HepG2 (cell line): ENCODE results near the gene PHB1. TPM values are rescaled to one million over a fixed set of nuclear protein-coding genes. Genes with fewer than 3 reads are reported as not detected.

Source experiments
- ATAC-seq: fragments of 200-7000 bp; cut with Tn5 transposase; 3 replicates; pipeline ENCODE4 v1.9.1; 2020; ENCODE audit warnings: mild to moderate bottlenecking, moderate library complexity
- BruUV-seq: library from RNA; stranded (reverse); fragments of 400-500 nt; replicated peaks from 2 replicates; lab custom pipeline; 2021; lab: Mats Ljungman, UMichigan
- CTCF ChIA-PET: fragments of 300-600 bp; formaldehyde crosslinking; extraction: SDS; loops from one replicate; lab custom pipeline; 2021; ENCODE audit warnings: low total read pairs, inconsistent platforms, low intra/inter-chr PET ratio; lab: Yijun Ruan, JAX
- POLR2A ChIA-PET: fragments of 350-600 bp; sonication (Branson Sonifier 250); formaldehyde crosslinking; loops from one replicate; lab custom pipeline; 2020; ENCODE audit warnings: antibody characterized with exemption, inconsistent platforms; lab: Yijun Ruan, JAX
- DNase-seq: peaks from one replicate; pipeline ENCODE4 v3.0.0-alpha.2; 2015; ENCODE audit warnings: low spot score
- FAIRE-seq: peaks from 3 replicates; lab custom pipeline; 2011; peaks lifted over from hg19 to GRCh38; lab: Jason Lieb, UNC
- H2AFZ ChIP-seq: one replicate; pipeline ENCODE4 v1.6.1; 2011; ENCODE audit warnings: low read length, inconsistent platforms
- H3K27ac ChIP-seq: fragments of 300-600 bp; 3 replicates; pipeline ENCODE4 v1.8.0; 2011; ENCODE audit warnings: mixed run types, mild to moderate bottlenecking, mixed read lengths, low read length, inconsistent platforms; ENCODE audit not compliant: insufficient read depth; ENCODE audit errors: extremely low read length
- H3K27me3 ChIP-seq, 2 experiments: fragments of 200-600 bp in 1 of 2; 2 replicates in 1 of 2; 3 replicates in 1 of 2; pipeline versions ENCODE4 v1.6.0 to v1.8.0; 2011; ENCODE audit warnings: low read length in 2 of 2, mild to moderate bottlenecking in 2 of 2, moderate library complexity in 2 of 2, inconsistent platforms in 1 of 2; ENCODE audit not compliant: insufficient read depth in 2 of 2, control insufficient read depth in 1 of 2
- H3K36me3 ChIP-seq, 2 experiments: fragments of 200-600 bp in 1 of 2; replicated peaks in 1 of 2; 2 replicates in 1 of 2; 3 replicates in 1 of 2; pipeline versions ENCODE4 v1.5.1 to v1.8.0; 2011; ENCODE audit warnings: low read length in 2 of 2, inconsistent platforms in 1 of 2; ENCODE audit not compliant: insufficient read depth in 2 of 2, control insufficient read depth in 1 of 2
- H3K4me1 ChIP-seq: 2 replicates; pipeline ENCODE4 v1.5.1; 2012; ENCODE audit warnings: low read length, inconsistent platforms; ENCODE audit not compliant: insufficient read depth
- H3K4me2 ChIP-seq: 2 replicates; pipeline ENCODE4 v1.6.0; 2011; ENCODE audit warnings: low read depth, low read length, inconsistent platforms
- H3K4me3 ChIP-seq, 3 experiments: fragments of 200-600 bp in 1 of 3; sonication (generic), shearing (Covaris generic) in 1 of 3; replicated peaks in 1 of 3; 2 replicates each; pipeline ENCODE4 v1.5.1; 2011 to 2016; ENCODE audit warnings: low read length in 3 of 3, inconsistent platforms in 2 of 3, low read depth in 2 of 3, mild to moderate bottlenecking in 2 of 3, control low read depth in 1 of 3, mixed read lengths in 1 of 3; ENCODE audit not compliant: insufficient read depth in 1 of 3
- H3K79me2 ChIP-seq: one replicate; pipeline ENCODE4 v1.6.1; 2011; ENCODE audit warnings: low read length, inconsistent platforms; ENCODE audit not compliant: insufficient read depth
- H3K9ac ChIP-seq: 2 replicates; pipeline ENCODE4 v1.6.0; 2011; ENCODE audit warnings: mild to moderate bottlenecking, low read depth, low read length, inconsistent platforms; ENCODE audit not compliant: insufficient read depth
- H3K9me3 ChIP-seq: 2 replicates; pipeline ENCODE4 v1.5.1; 2012; ENCODE audit warnings: mild to moderate bottlenecking, low read length
- H4K20me1 ChIP-seq: 2 replicates; pipeline ENCODE4 v1.6.0; 2011; ENCODE audit warnings: inconsistent platforms, mild to moderate bottlenecking, low read length, moderate library complexity; ENCODE audit not compliant: insufficient read depth
- GZF1 ChIP-seq: sonication (generic); formaldehyde crosslinking; IDR thresholded peaks from 2 replicates; pipeline ENCODE4 v1.5.1; 2020; ENCODE audit warnings: mild to moderate bottlenecking, missing genetic modification reagents
- KAT8 ChIP-seq: IDR thresholded peaks from 2 replicates; pipeline ENCODE4 v1.6.1; 2016; ENCODE audit warnings: missing genetic modification reagents, missing compliant biosample characterization
- THAP11 ChIP-seq: IDR thresholded peaks from 2 replicates; pipeline ENCODE4 v1.6.1; 2016; ENCODE audit warnings: missing biosample characterization, missing genetic modification reagents
- ZNF142 ChIP-seq: sonication (generic); formaldehyde crosslinking; IDR thresholded peaks from 2 replicates; pipeline ENCODE4 v1.4.0; 2020; ENCODE audit warnings: missing genetic modification reagents
- ZNF235 ChIP-seq: sonication (generic); formaldehyde crosslinking; IDR thresholded peaks from 2 replicates; pipeline ENCODE4 v1.8.1; 2023; ENCODE audit warnings: mild to moderate bottlenecking, missing genetic modification reagents, borderline replicate concordance
- ZNF816 ChIP-seq: sonication (generic); formaldehyde crosslinking; IDR thresholded peaks from 2 replicates; pipeline ENCODE4 v1.8.0; 2022; ENCODE audit warnings: missing genetic modification reagents, mild to moderate bottlenecking, borderline replicate concordance
- WGBS: methylation state at CpG from one replicate; pipeline ENCODE4 v1.1.6; 2017; ENCODE audit warnings: low lambda C conversion rate; 5-methylcytosine and 5-hydroxymethylcytosine counted together
- in situ Hi-C: cut with HindIII; loops from 2 replicates; pipeline ENCODE4 v1.10.0; 2017; ENCODE audit warnings: low pct_unique_long_range_greater_than_20kb; ENCODE audit not compliant: extremely low pct_ligation_motif_present
- intact Hi-C: fragments of 100-400 bp; cut with micrococcal nuclease; formaldehyde crosslinking; loops from one replicate; pipeline ENCODE4 v1.10.0; 2022; ENCODE audit not compliant: unreplicated experiment
- polyA plus RNA-seq, 8 experiments: library from polyadenylated mRNA; depleted of rRNA in 3 of 8; stranded (reverse) in 7 of 8; unstranded in 1 of 8; fragments of >200 nt; fragmentation: Illumina TruSeq in 4 of 8; extraction: Trizol in 4 of 8; gene quantifications; 2 replicates each; pipeline versions ENCODE4 v1.2.1 to v1.2.3, GENCODE V29; 2011 to 2016; ENCODE audit warnings: low read depth in 4 of 8, missing spikeins in 1 of 8, mixed read lengths in 1 of 8; ENCODE audit not compliant: insufficient read depth in 1 of 8
- total RNA-seq, 5 experiments: library from RNA; depleted of rRNA; stranded (reverse); fragments of >200 nt; fragmentation: Illumina TruSeq; extraction: Trizol; gene quantifications; 2 replicates each; pipeline ENCODE4 v1.2.3, GENCODE V29; 2016; ENCODE audit warnings: low read depth in 1 of 5
- TF ChIP-seq, protein P1 (sequence below): sonication (generic); formaldehyde crosslinking; IDR thresholded peaks from 2 replicates; pipeline ENCODE4 v1.5.0; 2020; ENCODE audit warnings: mild to moderate bottlenecking, low read depth, missing genetic modification reagents, borderline replicate concordance
- TF ChIP-seq, protein P2 (sequence below): sonication (generic); formaldehyde crosslinking; IDR thresholded peaks from 2 replicates; pipeline ENCODE4 v1.8.0; 2022; ENCODE audit warnings: low read depth, missing genetic modification reagents
- TF ChIP-seq, protein P3 (sequence below): sonication (generic); formaldehyde crosslinking; IDR thresholded peaks from 2 replicates; pipeline ENCODE4 v1.4.0; 2020; ENCODE audit warnings: missing genetic modification reagents

The PHB1 gene
- total and polyA plus RNA-seq, 2 of the 13 experiments (the other 11 are each of a cell fraction or from before 2014, with no cell fraction given) = 515 to 688 TPM

DNA sequence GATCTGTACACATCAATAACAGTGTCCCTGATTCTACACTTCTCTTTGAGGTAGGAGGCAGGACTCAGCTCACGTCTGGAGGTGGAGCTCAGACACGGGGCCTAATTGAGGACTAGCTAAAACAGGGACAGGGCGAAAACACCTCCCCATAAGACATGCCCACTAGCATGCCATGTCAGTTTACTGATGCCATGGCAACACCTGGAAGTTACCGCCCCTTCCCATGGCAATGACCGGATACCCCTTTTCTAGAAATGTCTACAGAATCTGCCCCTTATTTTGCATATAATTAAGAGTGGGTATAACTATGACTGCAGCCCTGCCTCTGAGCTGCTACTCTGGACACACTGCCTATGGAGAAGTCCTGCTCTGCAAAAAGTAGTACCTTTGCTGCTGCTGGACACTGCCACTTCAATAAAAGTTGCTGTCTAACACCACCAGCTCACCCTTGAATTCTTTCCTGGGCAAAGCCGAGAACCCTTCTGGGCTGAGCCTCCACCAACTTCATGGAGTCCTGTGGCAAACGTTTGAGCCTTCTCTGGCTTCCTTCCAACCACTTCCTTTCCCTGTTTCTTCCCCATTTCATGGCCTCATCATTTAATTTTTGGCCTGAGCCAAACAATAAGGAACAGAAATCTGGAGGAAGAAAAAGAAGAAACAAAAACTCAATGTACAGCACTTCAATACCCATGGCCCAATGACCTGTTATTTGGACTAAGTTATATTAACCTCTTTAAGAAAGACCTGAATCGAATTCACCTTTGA is 21.0 kb downstream of the PHB1 start:
- FAIRE-seq (no peak), ATAC-seq (no peak), DNase-seq (no peak)
- WGBS = 27% methylated on average over 8 of the region's 8 CpGs
- Histone ChIP-seq H2AFZ (no peak overlapping the region), H3K36me3 (no peaks in the 10 kb centered on the region), H3K4me1 (peaks cover 28% of the 10 kb centered on the region), H3K9me3 (no peaks in the 10 kb centered on the region), H3K27me3 (0 out of 5 replicates have a peak, but pooled peaks cover 0 to 4% of the 10 kb centered on the region in 2 experiments), H4K20me1 (no peaks in the 10 kb centered on the region), H3K9ac (no peak overlapping the region), H3K4me3 (no peak overlapping the region), H3K27ac (no peak overlapping the region), H3K4me2 (no peak overlapping the region), H3K79me2 (no peaks in the 10 kb centered on the region)
- POLR2A ChIA-PET = no interaction called here
- CTCF ChIA-PET = interaction anchor here (2.2 to 5.4 kb wide), 2 partner anchors 28 to 78 kb away, joined by 8 to 111 read pairs; no protein-coding TSS in a partner anchor
- no TSS peak for BruUV-seq
- in situ Hi-C loops = no loop called here
- intact Hi-C loops = loop anchor here (2.0 kb wide), 1 partner anchor 45 kb away; no protein-coding TSS in a partner anchor
- no peak for TF ChIP-seq ZNF142 (CRISPR knock-in tag)
- TF ChIP-seq ZNF235 (CRISPR knock-in tag) = no peak
- TF ChIP-seq KAT8 = no peak
- TF ChIP-seq, protein P1, sequence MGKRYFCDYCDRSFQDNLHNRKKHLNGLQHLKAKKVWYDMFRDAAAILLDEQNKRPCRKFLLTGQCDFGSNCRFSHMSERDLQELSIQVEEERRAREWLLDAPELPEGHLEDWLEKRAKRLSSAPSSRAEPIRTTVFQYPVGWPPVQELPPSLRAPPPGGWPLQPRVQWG (CRISPR knock-in tag) = no peak
- TF ChIP-seq THAP11 (CRISPR knock-in tag) = no peak
- TF ChIP-seq, protein P2, sequence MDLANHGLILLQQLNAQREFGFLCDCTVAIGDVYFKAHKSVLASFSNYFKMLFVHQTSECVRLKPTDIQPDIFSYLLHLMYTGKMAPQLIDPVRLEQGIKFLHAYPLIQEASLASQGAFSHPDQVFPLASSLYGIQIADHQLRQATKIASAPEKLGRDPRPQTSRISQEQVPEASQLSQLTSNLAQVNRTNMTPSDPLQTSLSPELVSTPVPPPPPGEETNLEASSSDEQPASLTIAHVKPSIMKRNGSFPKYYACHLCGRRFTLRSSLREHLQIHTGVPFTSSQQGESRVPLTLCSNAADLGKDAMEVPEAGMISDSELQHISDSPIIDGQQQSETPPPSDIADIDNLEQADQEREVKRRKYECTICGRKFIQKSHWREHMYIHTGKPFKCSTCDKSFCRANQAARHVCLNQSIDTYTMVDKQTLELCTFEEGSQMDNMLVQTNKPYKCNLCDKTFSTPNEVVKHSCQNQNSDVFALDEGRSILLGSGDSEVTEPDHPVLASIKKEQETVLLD (CRISPR knock-in tag) = no peak
- TF ChIP-seq, protein P3, sequence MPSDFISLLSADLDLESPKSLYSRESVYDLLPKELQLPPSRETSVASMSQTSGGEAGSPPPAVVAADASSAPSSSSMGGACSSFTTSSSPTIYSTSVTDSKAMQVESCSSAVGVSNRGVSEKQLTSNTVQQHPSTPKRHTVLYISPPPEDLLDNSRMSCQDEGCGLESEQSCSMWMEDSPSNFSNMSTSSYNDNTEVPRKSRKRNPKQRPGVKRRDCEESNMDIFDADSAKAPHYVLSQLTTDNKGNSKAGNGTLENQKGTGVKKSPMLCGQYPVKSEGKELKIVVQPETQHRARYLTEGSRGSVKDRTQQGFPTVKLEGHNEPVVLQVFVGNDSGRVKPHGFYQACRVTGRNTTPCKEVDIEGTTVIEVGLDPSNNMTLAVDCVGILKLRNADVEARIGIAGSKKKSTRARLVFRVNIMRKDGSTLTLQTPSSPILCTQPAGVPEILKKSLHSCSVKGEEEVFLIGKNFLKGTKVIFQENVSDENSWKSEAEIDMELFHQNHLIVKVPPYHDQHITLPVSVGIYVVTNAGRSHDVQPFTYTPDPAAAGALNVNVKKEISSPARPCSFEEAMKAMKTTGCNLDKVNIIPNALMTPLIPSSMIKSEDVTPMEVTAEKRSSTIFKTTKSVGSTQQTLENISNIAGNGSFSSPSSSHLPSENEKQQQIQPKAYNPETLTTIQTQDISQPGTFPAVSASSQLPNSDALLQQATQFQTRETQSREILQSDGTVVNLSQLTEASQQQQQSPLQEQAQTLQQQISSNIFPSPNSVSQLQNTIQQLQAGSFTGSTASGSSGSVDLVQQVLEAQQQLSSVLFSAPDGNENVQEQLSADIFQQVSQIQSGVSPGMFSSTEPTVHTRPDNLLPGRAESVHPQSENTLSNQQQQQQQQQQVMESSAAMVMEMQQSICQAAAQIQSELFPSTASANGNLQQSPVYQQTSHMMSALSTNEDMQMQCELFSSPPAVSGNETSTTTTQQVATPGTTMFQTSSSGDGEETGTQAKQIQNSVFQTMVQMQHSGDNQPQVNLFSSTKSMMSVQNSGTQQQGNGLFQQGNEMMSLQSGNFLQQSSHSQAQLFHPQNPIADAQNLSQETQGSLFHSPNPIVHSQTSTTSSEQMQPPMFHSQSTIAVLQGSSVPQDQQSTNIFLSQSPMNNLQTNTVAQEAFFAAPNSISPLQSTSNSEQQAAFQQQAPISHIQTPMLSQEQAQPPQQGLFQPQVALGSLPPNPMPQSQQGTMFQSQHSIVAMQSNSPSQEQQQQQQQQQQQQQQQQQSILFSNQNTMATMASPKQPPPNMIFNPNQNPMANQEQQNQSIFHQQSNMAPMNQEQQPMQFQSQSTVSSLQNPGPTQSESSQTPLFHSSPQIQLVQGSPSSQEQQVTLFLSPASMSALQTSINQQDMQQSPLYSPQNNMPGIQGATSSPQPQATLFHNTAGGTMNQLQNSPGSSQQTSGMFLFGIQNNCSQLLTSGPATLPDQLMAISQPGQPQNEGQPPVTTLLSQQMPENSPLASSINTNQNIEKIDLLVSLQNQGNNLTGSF = no peak
- no peak for TF ChIP-seq GZF1 (CRISPR knock-in tag)
- TF ChIP-seq ZNF816 = no peak
